GM12878 (cell line): ENCODE results near the gene AMER2. TPM values are rescaled to one million over a fixed set of nuclear protein-coding genes. Genes with fewer than 3 reads are reported as not detected.

Experiments used
- ATF2 ChIP-seq: IDR thresholded peaks from 2 replicates; pipeline ENCODE4 v1.6.1; 2012; ENCODE audit warnings: low read length, inconsistent platforms
- BCL3 ChIP-seq: IDR thresholded peaks from 2 replicates; pipeline ENCODE4 v1.6.1; 2011; ENCODE audit warnings: borderline replicate concordance, low read depth, mild to moderate bottlenecking, moderate library complexity, low read length; ENCODE audit not compliant: insufficient read depth, poor library complexity, severe bottlenecking
- CEBPB ChIP-seq, 2 experiments: fragments of 150-350 bp in 1 of 2; IDR thresholded peaks; 2 replicates each; pipeline ENCODE4 v1.6.1; 2012 to 2014; ENCODE audit warnings: low read depth in 2 of 2, low read length in 2 of 2, borderline replicate concordance in 1 of 2, inconsistent platforms in 1 of 2
- E4F1 ChIP-seq: fragments of 450-650 bp; IDR thresholded peaks from 2 replicates; pipeline ENCODE4 v1.6.1; 2018; ENCODE audit warnings: borderline replicate concordance, mild to moderate bottlenecking; ENCODE audit not compliant: partially characterized antibody
- EED ChIP-seq: sonication (generic); IDR thresholded peaks from 2 replicates; pipeline ENCODE4 v1.6.1; 2016; ENCODE audit warnings: antibody characterized with exemption, low read depth
- HDAC2 ChIP-seq: fragments of 200-600 bp; sonication (generic); IDR thresholded peaks from 2 replicates; pipeline ENCODE4 v1.6.1; 2017
- IKZF1 ChIP-seq: fragments of 450-650 bp; conservative IDR thresholded peaks from 2 replicates; pipeline ENCODE4 v1.6.1; 2017; ENCODE audit warnings: antibody characterized with exemption, mild to moderate bottlenecking
- MTA2 ChIP-seq: fragments of 450-650 bp; IDR thresholded peaks from 2 replicates; pipeline ENCODE4 v1.6.1; 2016; ENCODE audit warnings: low read depth, mild to moderate bottlenecking, moderate library complexity
- RELA ChIP-seq: fragments of 450-650 bp; IDR thresholded peaks from 2 replicates; pipeline ENCODE4 v1.8.0; 2014; ENCODE audit warnings: borderline replicate concordance; ENCODE audit not compliant: partially characterized antibody
- TAF1 ChIP-seq: IDR thresholded peaks from 2 replicates; pipeline ENCODE4 v1.6.1; 2011; ENCODE audit warnings: mild to moderate bottlenecking, low read depth, low read length, borderline replicate concordance
- ZBTB40 ChIP-seq: fragments of 450-650 bp; IDR thresholded peaks from 2 replicates; pipeline ENCODE4 v1.6.1; 2016; ENCODE audit warnings: mild to moderate bottlenecking, moderate library complexity, borderline replicate concordance
- polyA plus RNA-seq, 11 experiments: library from polyadenylated mRNA; depleted of rRNA in 4 of 11; unstranded in 6 of 11; stranded (reverse) in 5 of 11; fragments of >200 nt; fragmentation: Nextera tagmentation in 4 of 11; fragmentation: Illumina TruSeq in 1 of 11; extraction: Ambion mirVana in 4 of 11; extraction: Trizol in 1 of 11; gene quantifications; 1 replicate in 1 of 11; 2 replicates in 10 of 11; pipeline versions ENCODE4 v1.2.1 to v1.2.3, GENCODE V29; 2011 to 2016; ENCODE audit warnings: inconsistent platforms in 2 of 11, missing spikeins in 2 of 11, low read depth in 1 of 11
- total RNA-seq, 4 experiments: library from RNA; depleted of rRNA in 3 of 4; stranded (reverse); fragments of >200 nt in 3 of 4; fragmentation: Illumina TruSeq in 1 of 4; extraction: Trizol in 1 of 4; gene quantifications; 2 replicates each; pipeline versions ENCODE4 v1.2.1 to v1.2.3, GENCODE V29; 2013 to 2021
- TF ChIP-seq, protein P1 (sequence below): fragments of 450-650 bp; IDR thresholded peaks from 2 replicates; pipeline ENCODE4 v1.6.1; 2017; ENCODE audit warnings: antibody characterized with exemption, mild to moderate bottlenecking, moderate library complexity
- TF ChIP-seq, protein P2 (sequence below): IDR thresholded peaks from 2 replicates; pipeline ENCODE4 v1.6.1; 2011; ENCODE audit warnings: mild to moderate bottlenecking, low read depth, low read length, moderate library complexity; ENCODE audit not compliant: insufficient replicate concordance

Gene AMER2
- total and polyA plus RNA-seq, 10 of the 15 experiments (the other 5 are each of a cell fraction or from before 2014, with no cell fraction given), result 0.01 to 0.34 (median 0.21) TPM

GRCh38 chr13:25180775-25181537 lies 8.9 kb upstream of the AMER2 start (continued):
- TF ChIP-seq, protein P1, sequence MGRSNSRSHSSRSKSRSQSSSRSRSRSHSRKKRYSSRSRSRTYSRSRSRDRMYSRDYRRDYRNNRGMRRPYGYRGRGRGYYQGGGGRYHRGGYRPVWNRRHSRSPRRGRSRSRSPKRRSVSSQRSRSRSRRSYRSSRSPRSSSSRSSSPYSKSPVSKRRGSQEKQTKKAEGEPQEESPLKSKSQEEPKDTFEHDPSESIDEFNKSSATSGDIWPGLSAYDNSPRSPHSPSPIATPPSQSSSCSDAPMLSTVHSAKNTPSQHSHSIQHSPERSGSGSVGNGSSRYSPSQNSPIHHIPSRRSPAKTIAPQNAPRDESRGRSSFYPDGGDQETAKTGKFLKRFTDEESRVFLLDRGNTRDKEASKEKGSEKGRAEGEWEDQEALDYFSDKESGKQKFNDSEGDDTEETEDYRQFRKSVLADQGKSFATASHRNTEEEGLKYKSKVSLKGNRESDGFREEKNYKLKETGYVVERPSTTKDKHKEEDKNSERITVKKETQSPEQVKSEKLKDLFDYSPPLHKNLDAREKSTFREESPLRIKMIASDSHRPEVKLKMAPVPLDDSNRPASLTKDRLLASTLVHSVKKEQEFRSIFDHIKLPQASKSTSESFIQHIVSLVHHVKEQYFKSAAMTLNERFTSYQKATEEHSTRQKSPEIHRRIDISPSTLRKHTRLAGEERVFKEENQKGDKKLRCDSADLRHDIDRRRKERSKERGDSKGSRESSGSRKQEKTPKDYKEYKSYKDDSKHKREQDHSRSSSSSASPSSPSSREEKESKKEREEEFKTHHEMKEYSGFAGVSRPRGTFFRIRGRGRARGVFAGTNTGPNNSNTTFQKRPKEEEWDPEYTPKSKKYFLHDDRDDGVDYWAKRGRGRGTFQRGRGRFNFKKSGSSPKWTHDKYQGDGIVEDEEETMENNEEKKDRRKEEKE, result no peak
- TF ChIP-seq ATF2 (peak; percentile 69), HDAC2 (no peak), TAF1 (0 out of 2 replicates have a peak, but pooled peaks have one; percentile 8), EED (peak; percentile 61), E4F1 (no peak), ZBTB40 (no peak), CEBPB (IDR thresholded peaks at IDR 0.05; ENCODE audit: borderline replicate concordance in 1 of 2, low read depth in 2 of 2, low read length in 2 of 2) (0 out of 4 replicates have a peak, but pooled peaks of 1 of the 2 experiments have one; percentile 59), BCL3 (peak; percentile 28), MTA2 (peak; percentile 88), RELA (peak; percentile 6), IKZF1 (peak; percentile 76)
- TF ChIP-seq, protein P2, sequence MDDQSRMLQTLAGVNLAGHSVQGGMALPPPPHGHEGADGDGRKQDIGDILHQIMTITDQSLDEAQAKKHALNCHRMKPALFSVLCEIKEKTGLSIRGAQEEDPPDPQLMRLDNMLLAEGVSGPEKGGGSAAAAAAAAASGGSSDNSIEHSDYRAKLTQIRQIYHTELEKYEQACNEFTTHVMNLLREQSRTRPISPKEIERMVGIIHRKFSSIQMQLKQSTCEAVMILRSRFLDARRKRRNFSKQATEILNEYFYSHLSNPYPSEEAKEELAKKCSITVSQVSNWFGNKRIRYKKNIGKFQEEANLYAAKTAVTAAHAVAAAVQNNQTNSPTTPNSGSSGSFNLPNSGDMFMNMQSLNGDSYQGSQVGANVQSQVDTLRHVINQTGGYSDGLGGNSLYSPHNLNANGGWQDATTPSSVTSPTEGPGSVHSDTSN, result no peak
